GM12878 (cell line): Measurements from ENCODE around the gene PKP4. TPM values are rescaled to one million over a fixed set of nuclear protein-coding genes. Genes with fewer than 3 reads are reported as not detected.

Experiments
- ASH2L ChIP-seq: fragments of 300-600, 200-600 bp; sonication (generic); IDR thresholded peaks from 2 replicates; pipeline ENCODE4 v1.6.1; 2017; ENCODE audit warnings: low read depth, mild to moderate bottlenecking, borderline replicate concordance
- ATF3 ChIP-seq: IDR thresholded peaks from 2 replicates; pipeline ENCODE4 v1.6.1; 2011; ENCODE audit warnings: low read depth, mild to moderate bottlenecking, low read length, moderate library complexity, borderline replicate concordance; ENCODE audit errors: extremely low read depth
- BACH1 ChIP-seq: fragments of 450-650 bp; IDR thresholded peaks from 2 replicates; pipeline ENCODE4 v1.6.1; 2017; ENCODE audit warnings: mild to moderate bottlenecking, borderline replicate concordance
- CEBPB ChIP-seq, 2 experiments: fragments of 150-350 bp in 1 of 2; IDR thresholded peaks; 2 replicates each; pipeline ENCODE4 v1.6.1; 2012 to 2014; ENCODE audit warnings: low read depth in 2 of 2, low read length in 2 of 2, borderline replicate concordance in 1 of 2, inconsistent platforms in 1 of 2
- KAT2A ChIP-seq: conservative IDR thresholded peaks from 2 replicates; pipeline ENCODE4 v1.6.1; 2011; ENCODE audit warnings: low read depth, low read length; ENCODE audit not compliant: control insufficient read depth
- MLLT1 ChIP-seq: fragments of 450-650 bp; IDR thresholded peaks from 2 replicates; pipeline ENCODE4 v1.6.1; 2016; ENCODE audit warnings: mild to moderate bottlenecking
- MXI1 ChIP-seq: fragments of 150-350 bp; IDR thresholded peaks from 2 replicates; pipeline ENCODE4 v1.6.1; 2011; ENCODE audit warnings: low read depth, mild to moderate bottlenecking, inconsistent platforms, low read length, improper control_type of control experiment
- PRDM15 ChIP-seq: fragments of 450-650 bp; formaldehyde crosslinking; IDR thresholded peaks from 2 replicates; pipeline ENCODE4 v1.4.0; 2020; ENCODE audit warnings: mild to moderate bottlenecking, moderate library complexity
- RB1 ChIP-seq: fragments of 450-650 bp; formaldehyde crosslinking; IDR thresholded peaks from 2 replicates; pipeline ENCODE4 v1.6.1; 2017; ENCODE audit warnings: mild to moderate bottlenecking, borderline replicate concordance
- SMARCA5 ChIP-seq: fragments of 450-650 bp; IDR thresholded peaks from 2 replicates; pipeline ENCODE4 v1.6.1; 2017; ENCODE audit warnings: mild to moderate bottlenecking
- SMC3 ChIP-seq: IDR thresholded peaks from 2 replicates; pipeline ENCODE4 v1.6.1; 2011; ENCODE audit warnings: low read length, improper control_type of control experiment, borderline replicate concordance
- ZNF384 ChIP-seq: IDR thresholded peaks from 2 replicates; pipeline ENCODE4 v1.6.1; 2012; ENCODE audit warnings: low read depth, mild to moderate bottlenecking, low read length, improper control_type of control experiment, borderline replicate concordance
- polyA plus RNA-seq, 11 experiments: library from polyadenylated mRNA; depleted of rRNA in 4 of 11; unstranded in 6 of 11; stranded (reverse) in 5 of 11; fragments of >200 nt; fragmentation: Nextera tagmentation in 4 of 11; fragmentation: Illumina TruSeq in 1 of 11; extraction: Ambion mirVana in 4 of 11; extraction: Trizol in 1 of 11; gene quantifications; 1 replicate in 1 of 11; 2 replicates in 10 of 11; pipeline versions ENCODE4 v1.2.1 to v1.2.3, GENCODE V29; 2011 to 2016; ENCODE audit warnings: inconsistent platforms in 2 of 11, missing spikeins in 2 of 11, low read depth in 1 of 11
- total RNA-seq, 4 experiments: library from RNA; depleted of rRNA in 3 of 4; stranded (reverse); fragments of >200 nt in 3 of 4; fragmentation: Illumina TruSeq in 1 of 4; extraction: Trizol in 1 of 4; gene quantifications; 2 replicates each; pipeline versions ENCODE4 v1.2.1 to v1.2.3, GENCODE V29; 2013 to 2021

Gene PKP4
- total and polyA plus RNA-seq, 10 of the 15 experiments (the other 5 are each of a cell fraction or from before 2014, with no cell fraction given): 4.8 to 35.8 (median 17.7) TPM

- no peak for TF ChIP-seq PRDM15
- no peak for TF ChIP-seq CEBPB (IDR thresholded peaks at IDR 0.05; ENCODE audit: borderline replicate concordance in 1 of 2, low read depth in 2 of 2, low read length in 2 of 2)
- no peak for TF ChIP-seq SMARCA5
- TF ChIP-seq KAT2A: no peak
- TF ChIP-seq MXI1: no peak
- no peak for TF ChIP-seq SMC3
- TF ChIP-seq RB1: no peak
- TF ChIP-seq ZNF384: no peak
- no peak for TF ChIP-seq ASH2L
- no peak for TF ChIP-seq MLLT1
- TF ChIP-seq ATF3: no peak
- TF ChIP-seq BACH1: no peak
Measured at GRCh38 chr2:158582670-158583069, 125.9 kb downstream of the PKP4 start (continued).
